IPS-18a (cell line): ENCODE measurements around the gene CLEC16A.
"Not testable (repeated sequence)": the region's sequence is repeated elsewhere in the genome, so short reads cannot be mapped to it uniquely, and the experiment has no call there.

Source experiments
- H3K27ac ChIP-seq: one replicate; pipeline ENCODE4 v1.5.1; 2013; ENCODE audit warnings: low read length
- H3K27me3 ChIP-seq: one replicate; pipeline ENCODE4 v1.6.1; 2013; ENCODE audit warnings: mild to moderate bottlenecking, low read length; ENCODE audit not compliant: control insufficient read depth, insufficient read depth
- H3K36me3 ChIP-seq: one replicate; pipeline ENCODE4 v1.6.1; 2013; ENCODE audit warnings: low read depth, low read length; ENCODE audit not compliant: control insufficient read depth
- H3K4me1 ChIP-seq: one replicate; pipeline ENCODE4 v1.6.1; 2013; ENCODE audit warnings: low read depth, low read length; ENCODE audit not compliant: control insufficient read depth
- H3K4me3 ChIP-seq: one replicate; pipeline ENCODE4 v1.5.1; 2013; ENCODE audit warnings: low read length
- H3K9ac ChIP-seq: one replicate; pipeline ENCODE4 v1.6.1; 2013; ENCODE audit warnings: mild to moderate bottlenecking, low read length, moderate library complexity
- H3K9me3 ChIP-seq: one replicate; pipeline ENCODE4 v1.6.1; 2013; ENCODE audit warnings: low read depth, low read length; ENCODE audit not compliant: control insufficient read depth

CLEC16A gene

GRCh38 chr16:11217651-11218603 is 273.6 kb downstream of the CLEC16A start:
- H3K4me3 ChIP-seq: no peak overlapping the region
- no peak overlapping the region for H3K9ac ChIP-seq
- H3K27me3 ChIP-seq: no peaks in the 10 kb centered on the region
- no peaks in the 10 kb centered on the region for H3K36me3 ChIP-seq
- H3K9me3 ChIP-seq: peaks cover 4% of the 10 kb centered on the region
- no peak overlapping the region for H3K27ac ChIP-seq
- H3K4me1 ChIP-seq: no peaks in the 10 kb centered on the region

- Histone ChIP-seq H3K36me3 (no peaks in the 10 kb centered on the region), H3K27ac (no peak overlapping the region), H3K4me1 (no peaks in the 10 kb centered on the region), H3K9ac (no peak overlapping the region), H3K27me3 (no peaks in the 10 kb centered on the region), H3K4me3 (no peak overlapping the region), H3K9me3 (peaks cover 4% of the 10 kb centered on the region)
Observed at GRCh38 chr16:11218604-11218962, 274.2 kb downstream of the CLEC16A start.

GRCh38 chr16:11219178-11219577 is 274.8 kb downstream of the CLEC16A start:
- Histone ChIP-seq H3K27me3 (no peaks in the 10 kb centered on the region), H3K4me1 (no peaks in the 10 kb centered on the region), H3K27ac (no peak overlapping the region), H3K4me3 (no peak overlapping the region), H3K9me3 (peaks cover 4% of the 10 kb centered on the region), H3K9ac (no peak overlapping the region), H3K36me3 (no peaks in the 10 kb centered on the region)

- not testable (repeated sequence) for H3K4me3 ChIP-seq, H3K9ac ChIP-seq, H3K4me1 ChIP-seq, H3K9me3 ChIP-seq, H3K27ac ChIP-seq, H3K36me3 ChIP-seq, H3K27me3 ChIP-seq
Observed at GRCh38 chr16:11220507-11220906, 276.1 kb downstream of the CLEC16A start.

- H3K4me3 ChIP-seq: no peak overlapping the region
- no peaks in the 10 kb centered on the region for H3K4me1 ChIP-seq
- no peaks in the 10 kb centered on the region for H3K9me3 ChIP-seq
- H3K36me3 ChIP-seq: no peaks in the 10 kb centered on the region
- H3K9ac ChIP-seq: no peak overlapping the region
- no peaks in the 10 kb centered on the region for H3K27me3 ChIP-seq
- no peak overlapping the region for H3K27ac ChIP-seq
Observed at GRCh38 chr16:11224096-11224893, 279.9 kb downstream of the CLEC16A start.

GRCh38 chr16:11224894-11225676 is 280.7 kb downstream of the CLEC16A start:
- Histone ChIP-seq H3K36me3 (no peaks in the 10 kb centered on the region), H3K4me1 (no peaks in the 10 kb centered on the region), H3K27ac (no peak overlapping the region), H3K4me3 (no peak overlapping the region), H3K9ac (no peak overlapping the region), H3K27me3 (no peaks in the 10 kb centered on the region), H3K9me3 (no peaks in the 10 kb centered on the region)

- no peak overlapping the region for H3K27ac ChIP-seq
- H3K4me3 ChIP-seq: no peak overlapping the region
- no peaks in the 10 kb centered on the region for H3K36me3 ChIP-seq
- H3K9me3 ChIP-seq: no peaks in the 10 kb centered on the region
- no peaks in the 10 kb centered on the region for H3K4me1 ChIP-seq
- H3K9ac ChIP-seq: no peak overlapping the region
- no peaks in the 10 kb centered on the region for H3K27me3 ChIP-seq
Observed at GRCh38 chr16:11225677-11226549, 281.5 kb downstream of the CLEC16A start.

- Histone ChIP-seq H3K9me3 (no peaks in the 10 kb centered on the region), H3K4me1 (no peaks in the 10 kb centered on the region), H3K4me3 (no peak overlapping the region), H3K36me3 (no peaks in the 10 kb centered on the region), H3K9ac (no peak overlapping the region), H3K27ac (no peak overlapping the region), H3K27me3 (no peaks in the 10 kb centered on the region)
Observed at GRCh38 chr16:11229432-11229831, 285.1 kb downstream of the CLEC16A start.

- no peaks in the 10 kb centered on the region for H3K27me3 ChIP-seq
- H3K9ac ChIP-seq: no peak overlapping the region
Observed at GRCh38 chr16:11229906-11230305, 285.5 kb downstream of the CLEC16A start.

GRCh38 chr16:11231367-11231970 is 287.1 kb downstream of the CLEC16A start:
- H3K27ac ChIP-seq: no peak overlapping the region
- no peaks in the 10 kb centered on the region for H3K4me1 ChIP-seq
- no peaks in the 10 kb centered on the region for H3K9me3 ChIP-seq
- H3K9ac ChIP-seq: no peak overlapping the region
- no peaks in the 10 kb centered on the region for H3K27me3 ChIP-seq
- no peak overlapping the region for H3K4me3 ChIP-seq
- H3K36me3 ChIP-seq: no peaks in the 10 kb centered on the region

More at GRCh38 chr16:11229906-11230305, 285.5 kb downstream of the CLEC16A start:
- Histone ChIP-seq H3K36me3 (no peaks in the 10 kb centered on the region), H3K4me3 (no peak overlapping the region), H3K9me3 (no peaks in the 10 kb centered on the region), H3K27ac (no peak overlapping the region), H3K4me1 (no peaks in the 10 kb centered on the region)
